Tibial nerve (tissue), 4 donors: Measurements from ENCODE around the gene CLMP. TPM values are rescaled to one million over a fixed set of nuclear protein-coding genes. Genes with fewer than 3 reads are reported as not detected.
A peak's percentile ranks its signal among the peaks of the same experiment; 100 is the strongest.

Experiments
- DNase-seq, 2 donors: peaks; one replicate each; pipeline ENCODE4 v3.0.0-alpha.2; 2019; ENCODE audit warnings: low spot score in 2 of 2
- H3K27ac ChIP-seq, 4 donors: fragments of 200-600 bp; sonication (generic) in 3 of 4; one replicate each; pipeline ENCODE4 v1.5.1; 2017 to 2019; ENCODE audit warnings: mild to moderate bottlenecking in 1 of 4
- H3K27me3 ChIP-seq, 2 donors: fragments of 200-600 bp; sonication (generic) in 1 of 2; one replicate each; pipeline versions ENCODE4 v1.5.1 to v1.6.0; 2017 to 2019
- H3K36me3 ChIP-seq, 3 donors: fragments of 200-600 bp; sonication (generic); one replicate each; pipeline ENCODE4 v1.5.1; 2018 to 2019
- H3K4me1 ChIP-seq, 4 donors: fragments of 200-600 bp; sonication (generic) in 3 of 4; one replicate each; pipeline ENCODE4 v1.5.1; 2017 to 2019
- H3K4me3 ChIP-seq, 4 donors: fragments of 200-600 bp; sonication (generic) in 3 of 4; one replicate each; pipeline ENCODE4 v1.5.1; 2017 to 2019; ENCODE audit warnings: mild to moderate bottlenecking in 1 of 4, moderate library complexity in 1 of 4
- H3K9me3 ChIP-seq, 4 donors: fragments of 200-600 bp; sonication (generic) in 3 of 4; one replicate each; pipeline ENCODE4 v1.5.1; 2017 to 2019
- CTCF ChIP-seq, 5 experiments: fragments of 200-600 bp in 3 of 5; fragments of 450-650 bp in 2 of 5; sonication (generic) in 3 of 5; IDR thresholded peaks; one replicate each; pipeline ENCODE4 v1.5.1; 2016 to 2019; ENCODE audit warnings: antibody characterized with exemption in 5 of 5, mild to moderate bottlenecking in 3 of 5, moderate library complexity in 2 of 5
- EP300 ChIP-seq, 2 donors: sonication (generic); formaldehyde crosslinking; IDR thresholded peaks; one replicate each; pipeline ENCODE4 v1.6.1; 2017; ENCODE audit warnings: antibody characterized with exemption in 2 of 2, mild to moderate bottlenecking in 1 of 2
- POLR2A ChIP-seq, 2 donors: fragments of 450-650 bp; IDR thresholded peaks; one replicate each; pipeline ENCODE4 v1.6.1; 2017; ENCODE audit warnings: antibody characterized with exemption in 2 of 2, mild to moderate bottlenecking in 2 of 2, moderate library complexity in 2 of 2
- WGBS, 2 donors: methylation state at CpG; one replicate each; pipeline ENCODE4 v1.1.5; 2018; 5-methylcytosine and 5-hydroxymethylcytosine counted together
- total RNA-seq, 4 donors: library from RNA; depleted of rRNA; stranded (reverse); fragments of >200 nt; gene quantifications; one replicate each; pipeline ENCODE4 v1.1.0, GENCODE V29; 2016

Gene CLMP
- total RNA-seq, 4 donors from 2014 or later, result 82.5 to 98.6 (median 89.7) TPM

GRCh38 chr11:123196060-123196714 lies 1.1 kb upstream of the CLMP start:
- Histone ChIP-seq H3K36me3 (no peaks in the 10 kb centered on the region), H3K9me3 (no peaks in the 10 kb centered on the region), H3K27ac (peak overlapping the region in 3 of 4 donors; percentile 71 to 89 (median 83)), H3K4me1 (peaks cover 0 to 31% (median 10%) of the 10 kb centered on the region in 4 donors), H3K4me3 (peak overlapping the region in 3 of 4 donors; percentile 38 to 61 (median 43)), H3K27me3 (peaks cover 0 to 56% of the 10 kb centered on the region in 2 donors)
- DNase-seq, result no peak
- no peak for TF ChIP-seq EP300 (IDR thresholded peaks at IDR 0.05)
- TF ChIP-seq CTCF (IDR thresholded peaks at IDR 0.05), result no peak
- no peak for TF ChIP-seq POLR2A (IDR thresholded peaks at IDR 0.05)
- WGBS, 2 donors, result 24 to 50% methylated on average over 15 to 33 of the region's 34 CpGs

- Histone ChIP-seq H3K9me3 (no peaks in the 10 kb centered on the region), H3K4me3 (peak overlapping the region; percentile 24 to 61 (median 40)), H3K27me3 (peaks cover 0 to 57% of the 10 kb centered on the region in 2 donors), H3K27ac (peak overlapping the region; percentile 57 to 89 (median 77)), H3K36me3 (no peaks in the 10 kb centered on the region), H3K4me1 (peaks cover 0 to 39% (median 10%) of the 10 kb centered on the region in 4 donors)
- no peak for DNase-seq
- no peak for TF ChIP-seq EP300 (IDR thresholded peaks at IDR 0.05)
- peak in 1 of 2 donors; percentile 11 for TF ChIP-seq POLR2A (IDR thresholded peaks at IDR 0.05)
- 7 to 10% methylated on average over 33 to 37 of the region's 54 CpGs for WGBS, 2 donors
Measured at GRCh38 chr11:123194337-123195187, 486 bp downstream of the CLMP start.

GRCh38 chr11:123193742-123194141 lies 1.3 kb downstream of the CLMP start:
- 52 to 67% methylated on average over 4 of the region's 4 CpGs for WGBS, 2 donors
- Histone ChIP-seq H3K9me3 (no peaks in the 10 kb centered on the region), H3K4me1 (peaks cover 0 to 43% (median 10%) of the 10 kb centered on the region in 4 donors), H3K27me3 (peaks cover 0 to 55% of the 10 kb centered on the region in 2 donors), H3K27ac (peak overlapping the region; percentile 57 to 89 (median 77)), H3K4me3 (peak overlapping the region; percentile 24 to 61 (median 40)), H3K36me3 (no peaks in the 10 kb centered on the region)
- TF ChIP-seq POLR2A (IDR thresholded peaks at IDR 0.05) (no peak), EP300 (IDR thresholded peaks at IDR 0.05) (no peak), CTCF (IDR thresholded peaks at IDR 0.05) (no peak)
- DNase-seq, result no peak

GRCh38 chr11:123191939-123192338 lies 3.1 kb downstream of the CLMP start:
- DNase-seq, result no peak
- H3K9me3 ChIP-seq, result no peaks in the 10 kb centered on the region
- peak overlapping the region in 1 of 4 donors; percentile 89 for H3K27ac ChIP-seq
- H3K36me3 ChIP-seq, result no peaks in the 10 kb centered on the region
- WGBS, 2 donors, result 82 to 83% methylated on average over 2 of the region's 2 CpGs
- peaks cover 0 to 61% (median 12%) of the 10 kb centered on the region in 4 donors for H3K4me1 ChIP-seq
- H3K4me3 ChIP-seq, result no peak overlapping the region
- TF ChIP-seq CTCF (IDR thresholded peaks at IDR 0.05) (no peak), EP300 (IDR thresholded peaks at IDR 0.05) (no peak), POLR2A (IDR thresholded peaks at IDR 0.05) (no peak)
- peaks cover 0 to 48% of the 10 kb centered on the region in 2 donors for H3K27me3 ChIP-seq

- H3K9me3 ChIP-seq, result no peaks in the 10 kb centered on the region
- peak overlapping the region in 1 of 4 donors; percentile 16 for H3K27ac ChIP-seq
- peaks cover 0 to 34% of the 10 kb centered on the region in 2 donors for H3K27me3 ChIP-seq
- H3K4me3 ChIP-seq, result no peak overlapping the region
- no peaks in the 10 kb centered on the region for H3K36me3 ChIP-seq
- TF ChIP-seq CTCF (IDR thresholded peaks at IDR 0.05) (no peak), POLR2A (IDR thresholded peaks at IDR 0.05) (no peak), EP300 (IDR thresholded peaks at IDR 0.05) (no peak)
- DNase-seq, result no peak
- 66 to 72% methylated on average over 3 of the region's 3 CpGs for WGBS, 2 donors
- peaks cover 0 to 54% (median 3%) of the 10 kb centered on the region in 4 donors for H3K4me1 ChIP-seq
Measured at GRCh38 chr11:123190518-123190917, 4.5 kb downstream of the CLMP start.
